Left lobe of liver (tissue), 2 donors: ENCODE results near the gene SFTA2. TPM values are rescaled to one million over a fixed set of nuclear protein-coding genes. Genes with fewer than 3 reads are reported as not detected.

Source experiments
- ATAC-seq: fragments of 200-7000 bp; cut with Tn5 transposase; one replicate; pipeline ENCODE4 v1.9.1; 2020; ENCODE audit warnings: mild to moderate bottlenecking, moderate library complexity
- DNase-seq: peaks from one replicate; pipeline ENCODE4 v3.0.0-alpha.2; 2020; ENCODE audit warnings: low spot score
- total RNA-seq: library from RNA; stranded (reverse); gene quantifications from one replicate; pipeline ENCODE4 v1.2.1, GENCODE V29; 2021
- donor health status: DM: no; HTN: no; CAD: no; lungs with moderate emphysema.
- donor health status: DM: no; HTN: yes; CAD: no.

Gene SFTA2
- total RNA-seq, 1 donor from 2014 or later, result not detected

- no peak for ATAC-seq
- DNase-seq, result peak; percentile 31
These were observed 50.4 kb downstream of the SFTA2 start for GRCh38 chr6:30881392-30882203.

Other genes with a start within 250 kb of the SFTA2 start
- gene PPP1R18, start 245.5 kb downstream of the SFTA2 start, total RNA-seq, result 10.6 TPM
- gene NRM, start 241.2 kb downstream of the SFTA2 start, total RNA-seq, result 1.8 TPM
- gene MDC1, start 214.9 kb downstream of the SFTA2 start, total RNA-seq, result 13.7 TPM
- gene TUBB, start 211.8 kb downstream of the SFTA2 start, total RNA-seq, result 219 TPM
- 45.9 TPM for gene FLOT1, start 189.5 kb downstream of the SFTA2 start, total RNA-seq
- gene IER3, start 187.6 kb downstream of the SFTA2 start, total RNA-seq, result 5.8 TPM
- gene DDR1, start 47.7 kb downstream of the SFTA2 start, total RNA-seq, result 5.1 TPM
- gene GTF2H4, start 24.0 kb downstream of the SFTA2 start, total RNA-seq, result 21.7 TPM
- gene VARS2, start 17.9 kb downstream of the SFTA2 start, total RNA-seq, result 28.9 TPM
- gene MUCL3, start 8.8 kb upstream of the SFTA2 start, total RNA-seq, result not detected
- gene MUC21, start 51.5 kb upstream of the SFTA2 start, total RNA-seq, result not detected
- gene MUC22, start 78.3 kb upstream of the SFTA2 start, total RNA-seq, result not detected
- gene C6orf15, start 180.4 kb upstream of the SFTA2 start, total RNA-seq, result not detected
- not detected for gene PSORS1C1, start 182.6 kb upstream of the SFTA2 start, total RNA-seq
- gene CDSN, start 188.3 kb upstream of the SFTA2 start, total RNA-seq, result not detected
- not detected for gene PSORS1C2, start 206.9 kb upstream of the SFTA2 start, total RNA-seq
- gene CCHCR1, start 225.6 kb upstream of the SFTA2 start, total RNA-seq, result 9.6 TPM
- 0.45 TPM for gene TCF19, start 226.4 kb upstream of the SFTA2 start, total RNA-seq
- gene POU5F1, start 238.5 kb upstream of the SFTA2 start, total RNA-seq, result 5.0 TPM